Neural crest cell (in vitro differentiated cells): Measurements from ENCODE around the gene FLOT2. TPM values are rescaled to one million over a fixed set of nuclear protein-coding genes. Genes with fewer than 3 reads are reported as not detected.

ENCODE experiments used
- DNase-seq: peaks from one replicate; pipeline ENCODE4 v3.0.0; 2021; ENCODE audit warnings: low read depth, mixed read lengths, low spot score
- H3K27ac Mint-ChIP-seq: one replicate; pipeline ENCODE4 v1.8.0; 2021; ENCODE audit warnings: mild to moderate bottlenecking, mixed read lengths; ENCODE audit not compliant: unreplicated experiment
- H3K27me3 Mint-ChIP-seq: 2 replicates; pipeline ENCODE4 v1.8.0; 2021; ENCODE audit warnings: low read depth, mild to moderate bottlenecking, mixed read lengths
- H3K36me3 Mint-ChIP-seq: 2 replicates; pipeline ENCODE4 v1.8.0; 2021; ENCODE audit warnings: low read depth, mild to moderate bottlenecking, mixed read lengths
- H3K4me1 Mint-ChIP-seq: 2 replicates; pipeline ENCODE4 v1.8.0; 2021; ENCODE audit warnings: mixed read lengths
- H3K4me3 Mint-ChIP-seq: one replicate; pipeline ENCODE4 v1.8.0; 2021; ENCODE audit warnings: mild to moderate bottlenecking, mixed read lengths
- H3K9me3 Mint-ChIP-seq: 2 replicates; pipeline ENCODE4 v1.8.0; 2021; ENCODE audit warnings: mixed read lengths
- CTCF ChIP-seq: fragments of 200-600 bp; sonication (generic); conservative IDR thresholded peaks from 2 replicates; pipeline ENCODE4 v1.5.0; 2021; ENCODE audit warnings: antibody characterized with exemption, mild to moderate bottlenecking
- total RNA-seq: library from RNA; stranded (reverse); gene quantifications from 2 replicates; pipeline ENCODE4 v1.2.1, GENCODE V29; 2021

The FLOT2 gene
- total RNA-seq, 1 donor from 2014 or later, result 133 TPM

GRCh38 chr17:28942925-28943324 lies 45.4 kb upstream of the FLOT2 start:
- no peak overlapping the region for H3K27ac Mint-ChIP-seq
- TF ChIP-seq CTCF, result no peak
- no peaks in the 10 kb centered on the region for H3K9me3 Mint-ChIP-seq
- peaks cover 48% of the 10 kb centered on the region for H3K4me1 Mint-ChIP-seq
- no peaks in the 10 kb centered on the region for H3K36me3 Mint-ChIP-seq
- DNase-seq, result no peak
- H3K4me3 Mint-ChIP-seq, result no peak overlapping the region
- H3K27me3 Mint-ChIP-seq, result no peaks in the 10 kb centered on the region

GRCh38 chr17:28941251-28941650 lies 43.7 kb upstream of the FLOT2 start:
- H3K4me3 Mint-ChIP-seq, result no peak overlapping the region
- H3K27me3 Mint-ChIP-seq, result no peaks in the 10 kb centered on the region
- TF ChIP-seq CTCF, result no peak
- H3K36me3 Mint-ChIP-seq, result no peaks in the 10 kb centered on the region
- H3K4me1 Mint-ChIP-seq, result peaks cover 56% of the 10 kb centered on the region
- H3K9me3 Mint-ChIP-seq, result no peaks in the 10 kb centered on the region
- DNase-seq, result no peak
- no peak overlapping the region for H3K27ac Mint-ChIP-seq

- no peak for TF ChIP-seq CTCF
- peak overlapping the region; percentile 60 for H3K4me3 Mint-ChIP-seq
- peaks cover 58% of the 10 kb centered on the region for H3K4me1 Mint-ChIP-seq
- peak overlapping the region; percentile 57 for H3K27ac Mint-ChIP-seq
- no peak for DNase-seq
- no peaks in the 10 kb centered on the region for H3K36me3 Mint-ChIP-seq
- no peaks in the 10 kb centered on the region for H3K9me3 Mint-ChIP-seq
- no peaks in the 10 kb centered on the region for H3K27me3 Mint-ChIP-seq
Observed at GRCh38 chr17:28940675-28941074, 43.1 kb upstream of the FLOT2 start.

- H3K4me3 Mint-ChIP-seq, result no peak overlapping the region
- DNase-seq, result no peak
- H3K27ac Mint-ChIP-seq, result peak overlapping the region; percentile 57
- TF ChIP-seq CTCF, result no peak
- H3K36me3 Mint-ChIP-seq, result no peaks in the 10 kb centered on the region
- no peaks in the 10 kb centered on the region for H3K9me3 Mint-ChIP-seq
- no peaks in the 10 kb centered on the region for H3K27me3 Mint-ChIP-seq
- peaks cover 55% of the 10 kb centered on the region for H3K4me1 Mint-ChIP-seq
Observed at GRCh38 chr17:28940142-28940541, 42.6 kb upstream of the FLOT2 start.

GRCh38 chr17:28938552-28938951 lies 41.0 kb upstream of the FLOT2 start:
- TF ChIP-seq CTCF, result no peak
- H3K4me1 Mint-ChIP-seq, result peaks cover 55% of the 10 kb centered on the region
- H3K4me3 Mint-ChIP-seq, result no peak overlapping the region
- DNase-seq, result no peak
- H3K36me3 Mint-ChIP-seq, result no peaks in the 10 kb centered on the region
- no peak overlapping the region for H3K27ac Mint-ChIP-seq
- H3K9me3 Mint-ChIP-seq, result no peaks in the 10 kb centered on the region
- H3K27me3 Mint-ChIP-seq, result no peaks in the 10 kb centered on the region
